Cardiac muscle cell (in vitro differentiated cells and primary cell): ENCODE measurements around the gene BAIAP3. TPM values are rescaled to one million over a fixed set of nuclear protein-coding genes. Genes with fewer than 3 reads are reported as not detected.

Source experiments
- DNase-seq, 2 donors: peaks; one replicate each; pipeline versions ENCODE4 v3.0.0 to v3.0.0-alpha.2; 2010 to 2017; ENCODE audit warnings: low read depth in 1 of 2, low spot score in 1 of 2
- H3K27ac ChIP-seq: fragments of 200-600 bp; sonication (generic); 2 replicates; pipeline ENCODE4 v1.5.1; 2016
- H3K27me3 ChIP-seq: fragments of 200-600 bp; sonication (generic); 2 replicates; pipeline ENCODE4 v1.6.0; 2016; ENCODE audit warnings: control low read depth
- H3K36me3 ChIP-seq: fragments of 200-600 bp; sonication (generic); 2 replicates; pipeline ENCODE4 v1.5.1; 2016; ENCODE audit warnings: control low read depth
- H3K4me1 ChIP-seq: fragments of 200-600 bp; sonication (generic); 2 replicates; pipeline ENCODE4 v1.8.1; 2017; ENCODE audit warnings: low read depth, mild to moderate bottlenecking, mixed run types
- H3K4me3 ChIP-seq: fragments of 200-600 bp; sonication (generic); 2 replicates; pipeline ENCODE4 v1.5.1; 2016; ENCODE audit warnings: mild to moderate bottlenecking
- H3K9me3 ChIP-seq: fragments of 200-600 bp; sonication (generic); 2 replicates; pipeline ENCODE4 v1.5.1; 2017; ENCODE audit warnings: low read depth, mild to moderate bottlenecking, control low read depth
- CTCF ChIP-seq: IDR thresholded peaks from 2 replicates; pipeline ENCODE4 v1.5.1; 2012; ENCODE audit warnings: low read depth, mild to moderate bottlenecking, low read length
- polyA plus RNA-seq: library from polyadenylated mRNA; unstranded; fragments of >200 nt; fragmentation: Nextera tagmentation; extraction: Ambion mirVana; gene quantifications from 2 replicates; pipeline ENCODE4 v1.2.1, GENCODE V29; 2016
- total RNA-seq: library from RNA; depleted of rRNA; stranded (reverse); fragments of >200 nt; gene quantifications from 2 replicates; pipeline ENCODE4 v1.2.3, GENCODE V29; 2016

Gene BAIAP3
- total and polyA plus RNA-seq, 2 experiments from 2014 or later = 7.4 to 7.7 TPM

GRCh38 chr16:1298406-1298805, 35.0 kb upstream of the BAIAP3 start:
- Histone ChIP-seq H3K36me3 (no peaks in the 10 kb centered on the region), H3K4me3 (no peak overlapping the region), H3K4me1 (peaks cover 8% of the 10 kb centered on the region), H3K27ac (no peak overlapping the region), H3K9me3 (no peaks in the 10 kb centered on the region), H3K27me3 (no peaks in the 10 kb centered on the region)
- no peak for TF ChIP-seq CTCF
- no peak for DNase-seq

- no peaks in the 10 kb centered on the region for H3K9me3 ChIP-seq
- no peaks in the 10 kb centered on the region for H3K27me3 ChIP-seq
- H3K36me3 ChIP-seq = no peaks in the 10 kb centered on the region
- H3K4me3 ChIP-seq = no peak overlapping the region
- DNase-seq = no peak
- H3K27ac ChIP-seq = no peak overlapping the region
- TF ChIP-seq CTCF = no peak
- H3K4me1 ChIP-seq = peaks cover 8% of the 10 kb centered on the region
These were observed 34.2 kb upstream of the BAIAP3 start for GRCh38 chr16:1299012-1299867.

GRCh38 chr16:1299868-1300203, 33.6 kb upstream of the BAIAP3 start:
- TF ChIP-seq CTCF = no peak
- Histone ChIP-seq H3K9me3 (no peaks in the 10 kb centered on the region), H3K27ac (no peak overlapping the region), H3K27me3 (no peaks in the 10 kb centered on the region), H3K4me1 (peaks cover 8% of the 10 kb centered on the region), H3K36me3 (no peaks in the 10 kb centered on the region), H3K4me3 (no peak overlapping the region)
- DNase-seq = no peak

GRCh38 chr16:1300664-1301476, 32.6 kb upstream of the BAIAP3 start:
- Histone ChIP-seq H3K4me1 (peaks cover 8% of the 10 kb centered on the region), H3K36me3 (no peaks in the 10 kb centered on the region), H3K27ac (no peak overlapping the region), H3K27me3 (no peaks in the 10 kb centered on the region), H3K9me3 (no peaks in the 10 kb centered on the region), H3K4me3 (no peak overlapping the region)
- peak; percentile 83 for TF ChIP-seq CTCF
- DNase-seq = peak; percentile 62 to 81

- Histone ChIP-seq H3K36me3 (no peaks in the 10 kb centered on the region), H3K27ac (no peak overlapping the region), H3K27me3 (no peaks in the 10 kb centered on the region), H3K4me3 (no peak overlapping the region), H3K9me3 (no peaks in the 10 kb centered on the region), H3K4me1 (peaks cover 8% of the 10 kb centered on the region)
- DNase-seq = no peak
- no peak for TF ChIP-seq CTCF
These were observed 31.9 kb upstream of the BAIAP3 start for GRCh38 chr16:1301562-1301961.
